HEK293 (cell line): Measurements from ENCODE around the gene GNG4.

ENCODE experiments used
- CTCF ChIA-PET: fragments of 350-600 bp; formaldehyde crosslinking; extraction: SDS; loops from one replicate; lab custom pipeline; 2021; ENCODE audit warnings: antibody characterized with exemption; lab: Yijun Ruan, JAX
- POLR2A ChIA-PET: fragments of 300-600 bp; formaldehyde crosslinking; extraction: SDS; loops from one replicate; lab custom pipeline; 2020; ENCODE audit warnings: antibody characterized with exemption, inconsistent platforms; lab: Yijun Ruan, JAX
- H3K27ac ChIP-seq: fragments of 200-500 bp; sonication (Bioruptor generic); 2 replicates; pipeline ENCODE4 v1.5.1; 2014; ENCODE audit warnings: low read depth, low read length, control low read depth, inconsistent platforms; ENCODE audit errors: extremely low read depth
- H3K36me3 ChIP-seq, 2 experiments: fragments of 200-500 bp in 1 of 2; sonication (Bioruptor generic) in 1 of 2; 1 replicate in 1 of 2; 2 replicates in 1 of 2; pipeline ENCODE4 v1.5.1; 2014 to 2017; ENCODE audit warnings: inconsistent platforms in 2 of 2, low read length in 2 of 2; ENCODE audit not compliant: control insufficient read depth in 2 of 2, insufficient read depth in 1 of 2
- H3K4me1 ChIP-seq: fragments of 200-500 bp; sonication (Bioruptor generic); 2 replicates; pipeline ENCODE4 v1.5.1; 2014; ENCODE audit warnings: mild to moderate bottlenecking, low read length, inconsistent platforms; ENCODE audit not compliant: control insufficient read depth, insufficient read depth
- H3K4me3 ChIP-seq: 2 replicates; pipeline ENCODE4 v1.5.1; 2011; ENCODE audit warnings: low read depth, mild to moderate bottlenecking, control low read depth, low read length, moderate library complexity
- H3K9me3 ChIP-seq: fragments of 200-500 bp; sonication (Bioruptor generic); 2 replicates; pipeline ENCODE4 v1.5.1; 2014; ENCODE audit warnings: low read depth, low read length, inconsistent platforms; ENCODE audit not compliant: control insufficient read depth, insufficient read depth
- RBAK ChIP-seq: fragments of 450-650 bp; formaldehyde crosslinking; IDR thresholded peaks from 2 replicates; pipeline ENCODE4 v1.5.1; 2016; ENCODE audit warnings: missing biosample characterization, missing genetic modification characterization
- SP3 ChIP-seq: fragments of 450-650 bp; formaldehyde crosslinking; IDR thresholded peaks from 2 replicates; pipeline ENCODE4 v1.5.1; 2016; ENCODE audit warnings: missing biosample characterization, missing genetic modification characterization
- SP7 ChIP-seq: fragments of 450-650 bp; formaldehyde crosslinking; IDR thresholded peaks from 2 replicates; pipeline ENCODE4 v1.5.1; 2016; ENCODE audit warnings: missing biosample characterization, missing genetic modification characterization
- ZNF112 ChIP-seq: fragments of 450-650 bp; formaldehyde crosslinking; IDR thresholded peaks from 2 replicates; pipeline ENCODE4 v1.5.0; 2017; ENCODE audit warnings: missing biosample characterization, missing genetic modification characterization
- ZNF16 ChIP-seq: fragments of 450-650 bp; formaldehyde crosslinking; IDR thresholded peaks from 2 replicates; pipeline ENCODE4 v1.5.1; 2016; ENCODE audit warnings: low read depth, missing biosample characterization, missing genetic modification characterization
- ZNF174 ChIP-seq: fragments of 450-650 bp; formaldehyde crosslinking; IDR thresholded peaks from 2 replicates; pipeline ENCODE4 v1.5.0; 2017; ENCODE audit warnings: missing biosample characterization, mild to moderate bottlenecking, missing genetic modification characterization
- ZNF184 ChIP-seq: fragments of 450-650 bp; IDR thresholded peaks from 2 replicates; pipeline ENCODE4 v1.5.1; 2018; ENCODE audit warnings: missing biosample characterization, mild to moderate bottlenecking, missing genetic modification characterization
- ZNF223 ChIP-seq: fragments of 450-650 bp; formaldehyde crosslinking; IDR thresholded peaks from 2 replicates; pipeline ENCODE4 v1.5.1; 2016; ENCODE audit warnings: missing biosample characterization, missing genetic modification characterization
- ZNF239 ChIP-seq: fragments of 450-650 bp; formaldehyde crosslinking; IDR thresholded peaks from 2 replicates; pipeline ENCODE4 v1.5.1; 2016; ENCODE audit warnings: missing biosample characterization, missing genetic modification characterization
- ZNF248 ChIP-seq: fragments of 450-650 bp; formaldehyde crosslinking; IDR thresholded peaks from 2 replicates; pipeline ENCODE4 v1.5.1; 2017; ENCODE audit warnings: missing biosample characterization, missing genetic modification characterization
- ZNF404 ChIP-seq: fragments of 450-650 bp; formaldehyde crosslinking; IDR thresholded peaks from 2 replicates; pipeline ENCODE4 v1.5.1; 2017; ENCODE audit warnings: missing biosample characterization, missing genetic modification characterization
- ZNF416 ChIP-seq: fragments of 450-650 bp; formaldehyde crosslinking; IDR thresholded peaks from 2 replicates; pipeline ENCODE4 v1.5.1; 2016; ENCODE audit warnings: missing biosample characterization, missing genetic modification characterization
- ZNF560 ChIP-seq: fragments of 450-650 bp; formaldehyde crosslinking; IDR thresholded peaks from 2 replicates; pipeline ENCODE4 v1.5.1; 2017; ENCODE audit warnings: missing biosample characterization, missing genetic modification characterization, borderline replicate concordance
- ZNF610 ChIP-seq: fragments of 450-650 bp; formaldehyde crosslinking; IDR thresholded peaks from 2 replicates; pipeline ENCODE4 v1.5.1; 2016; ENCODE audit warnings: missing biosample characterization, missing genetic modification characterization, borderline replicate concordance
- ZNF791 ChIP-seq: fragments of 450-650 bp; formaldehyde crosslinking; IDR thresholded peaks from 2 replicates; pipeline ENCODE4 v1.5.1; 2016; ENCODE audit warnings: missing biosample characterization, missing genetic modification characterization
- TF ChIP-seq, protein P1 (sequence below): fragments of 450-650 bp; formaldehyde crosslinking; IDR thresholded peaks from 2 replicates; pipeline ENCODE4 v1.5.1; 2016; ENCODE audit warnings: missing biosample characterization, missing genetic modification characterization
- TF ChIP-seq, protein P2 (sequence below): fragments of 450-650 bp; formaldehyde crosslinking; IDR thresholded peaks from 2 replicates; pipeline ENCODE4 v1.5.1; 2016; ENCODE audit warnings: missing biosample characterization, missing genetic modification characterization
- TF ChIP-seq, protein P3 (sequence below): fragments of 450-650 bp; formaldehyde crosslinking; IDR thresholded peaks from 2 replicates; pipeline ENCODE4 v1.5.1; 2016; ENCODE audit warnings: missing biosample characterization, missing genetic modification characterization, low read depth
- TF ChIP-seq, protein P4 (sequence below): fragments of 450-650 bp; formaldehyde crosslinking; IDR thresholded peaks from 2 replicates; pipeline ENCODE4 v1.5.1; 2016; ENCODE audit warnings: missing biosample characterization, missing genetic modification characterization
- TF ChIP-seq, protein P5 (sequence below): fragments of 450-650 bp; formaldehyde crosslinking; IDR thresholded peaks from 2 replicates; pipeline ENCODE4 v1.5.1; 2017; ENCODE audit warnings: missing biosample characterization, missing genetic modification characterization
- TF ChIP-seq, protein P6 (sequence below): fragments of 450-650 bp; formaldehyde crosslinking; IDR thresholded peaks from 2 replicates; pipeline ENCODE4 v1.5.1; 2016; ENCODE audit warnings: missing biosample characterization, missing genetic modification characterization

GNG4 gene

DNA sequence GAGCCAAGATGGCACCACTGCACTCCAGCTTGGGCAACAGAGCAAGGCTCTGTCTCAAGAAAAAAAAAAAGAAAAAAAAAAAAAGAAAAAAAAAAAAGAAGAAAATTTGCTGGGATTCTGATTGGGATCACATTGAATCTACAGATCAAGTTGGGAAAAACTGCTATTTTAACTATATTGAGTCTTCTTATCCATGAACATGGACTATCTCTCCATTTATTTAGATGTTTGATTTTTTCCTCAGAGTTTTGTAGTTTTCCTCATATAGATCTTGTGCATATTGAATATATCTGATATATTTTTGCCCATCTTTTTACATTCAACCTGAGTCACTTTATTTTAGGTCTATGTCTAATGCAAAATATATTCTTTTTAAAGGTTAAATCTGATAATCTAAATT is 87.0 kb downstream of the GNG4 start:
- TF ChIP-seq, protein P1, sequence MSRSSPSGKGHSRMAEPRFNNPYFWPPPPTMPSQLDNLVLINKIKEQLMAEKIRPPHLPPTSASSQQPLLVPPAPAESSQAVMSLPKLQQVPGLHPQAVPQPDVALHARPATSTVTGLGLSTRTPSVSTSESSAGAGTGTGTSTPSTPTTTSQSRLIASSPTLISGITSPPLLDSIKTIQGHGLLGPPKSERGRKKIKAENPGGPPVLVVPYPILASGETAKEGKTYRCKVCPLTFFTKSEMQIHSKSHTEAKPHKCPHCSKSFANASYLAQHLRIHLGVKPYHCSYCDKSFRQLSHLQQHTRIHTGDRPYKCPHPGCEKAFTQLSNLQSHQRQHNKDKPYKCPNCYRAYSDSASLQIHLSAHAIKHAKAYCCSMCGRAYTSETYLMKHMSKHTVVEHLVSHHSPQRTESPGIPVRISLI (tag by site-specific recombination): 0 out of 2 replicates have a peak, but pooled peaks have one; percentile 17
- TF ChIP-seq ZNF239: no peak
- TF ChIP-seq, protein P2, sequence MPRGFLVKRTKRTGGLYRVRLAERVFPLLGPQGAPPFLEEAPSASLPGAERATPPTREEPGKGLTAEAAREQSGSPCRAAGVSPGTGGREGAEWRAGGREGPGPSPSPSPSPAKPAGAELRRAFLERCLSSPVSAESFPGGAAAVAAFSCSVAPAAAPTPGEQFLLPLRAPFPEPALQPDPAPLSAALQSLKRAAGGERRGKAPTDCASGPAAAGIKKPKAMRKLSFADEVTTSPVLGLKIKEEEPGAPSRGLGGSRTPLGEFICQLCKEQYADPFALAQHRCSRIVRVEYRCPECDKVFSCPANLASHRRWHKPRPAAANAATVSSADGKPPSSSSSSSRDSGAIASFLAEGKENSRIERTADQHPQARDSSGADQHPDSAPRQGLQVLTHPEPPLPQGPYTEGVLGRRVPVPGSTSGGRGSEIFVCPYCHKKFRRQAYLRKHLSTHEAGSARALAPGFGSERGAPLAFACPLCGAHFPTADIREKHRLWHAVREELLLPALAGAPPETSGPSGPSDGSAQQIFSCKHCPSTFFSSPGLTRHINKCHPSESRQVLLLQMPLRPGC (tag by site-specific recombination): no peak
- TF ChIP-seq ZNF248 (tag by site-specific recombination): peak; percentile 95
- TF ChIP-seq ZNF223: no peak
- no peak for TF ChIP-seq ZNF174 (tag by site-specific recombination)
- TF ChIP-seq ZNF610 (tag by site-specific recombination): no peak
- ChIA-PET POLR2A (no interaction called here), CTCF (no interaction called here)
- Histone ChIP-seq H3K27ac (no peak overlapping the region), H3K36me3 (peaks cover 0 to 4% of the 10 kb centered on the region in 2 experiments; a peak in 1 of 3 replicates), H3K4me1 (no peaks in the 10 kb centered on the region), H3K4me3 (no peak overlapping the region), H3K9me3 (no peaks in the 10 kb centered on the region)

DNA sequence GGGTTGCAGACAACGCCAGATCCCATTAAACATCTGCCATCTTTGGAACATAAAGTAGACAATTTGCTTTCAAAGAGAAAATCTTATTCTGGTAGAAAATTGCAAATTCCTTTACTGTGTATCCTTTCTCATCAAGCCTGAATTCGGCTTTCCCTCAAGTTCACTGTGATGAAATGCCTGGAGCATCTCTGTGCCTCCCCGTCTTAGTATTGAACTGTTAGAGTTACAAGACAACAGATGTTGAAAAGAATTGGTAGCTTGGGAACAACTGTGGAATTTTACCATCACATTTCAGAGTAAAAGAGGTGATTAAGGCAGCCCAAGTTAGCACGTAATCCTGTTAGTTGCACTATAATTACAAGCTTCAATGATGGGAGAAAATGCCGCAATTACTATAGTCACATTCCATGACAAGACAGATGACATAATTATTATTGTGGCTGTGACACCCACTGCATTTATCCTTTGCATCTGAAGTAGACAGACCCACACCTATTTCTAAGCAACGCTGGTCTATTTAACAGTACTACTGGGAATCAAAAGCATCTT is 90.9 kb downstream of the GNG4 start:
- H3K4me1 ChIP-seq: no peaks in the 10 kb centered on the region
- H3K4me3 ChIP-seq: no peak overlapping the region
- no peaks in the 10 kb centered on the region for H3K9me3 ChIP-seq
- POLR2A ChIA-PET: no interaction called here
- TF ChIP-seq, protein P3, sequence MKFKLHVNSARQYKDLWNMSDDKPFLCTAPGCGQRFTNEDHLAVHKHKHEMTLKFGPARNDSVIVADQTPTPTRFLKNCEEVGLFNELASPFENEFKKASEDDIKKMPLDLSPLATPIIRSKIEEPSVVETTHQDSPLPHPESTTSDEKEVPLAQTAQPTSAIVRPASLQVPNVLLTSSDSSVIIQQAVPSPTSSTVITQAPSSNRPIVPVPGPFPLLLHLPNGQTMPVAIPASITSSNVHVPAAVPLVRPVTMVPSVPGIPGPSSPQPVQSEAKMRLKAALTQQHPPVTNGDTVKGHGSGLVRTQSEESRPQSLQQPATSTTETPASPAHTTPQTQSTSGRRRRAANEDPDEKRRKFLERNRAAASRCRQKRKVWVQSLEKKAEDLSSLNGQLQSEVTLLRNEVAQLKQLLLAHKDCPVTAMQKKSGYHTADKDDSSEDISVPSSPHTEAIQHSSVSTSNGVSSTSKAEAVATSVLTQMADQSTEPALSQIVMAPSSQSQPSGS (tag by site-specific recombination): peak; percentile 47; the same call in 1 of the 2 replicates
- no peak for TF ChIP-seq ZNF112 (tag by site-specific recombination)
- TF ChIP-seq SP7 (tag by site-specific recombination): peak; percentile 99
- TF ChIP-seq ZNF560: no peak
- H3K27ac ChIP-seq: no peak overlapping the region
- CTCF ChIA-PET: interaction anchor here (0.6 to 3.1 kb wide), 8 partner anchors 10 to 1204 kb away, joined by 3 to 21 read pairs (median 3); no protein-coding TSS in a partner anchor
- peaks cover 0 to 4% of the 10 kb centered on the region in 2 experiments; a peak in 1 of 3 replicates for H3K36me3 ChIP-seq

DNA sequence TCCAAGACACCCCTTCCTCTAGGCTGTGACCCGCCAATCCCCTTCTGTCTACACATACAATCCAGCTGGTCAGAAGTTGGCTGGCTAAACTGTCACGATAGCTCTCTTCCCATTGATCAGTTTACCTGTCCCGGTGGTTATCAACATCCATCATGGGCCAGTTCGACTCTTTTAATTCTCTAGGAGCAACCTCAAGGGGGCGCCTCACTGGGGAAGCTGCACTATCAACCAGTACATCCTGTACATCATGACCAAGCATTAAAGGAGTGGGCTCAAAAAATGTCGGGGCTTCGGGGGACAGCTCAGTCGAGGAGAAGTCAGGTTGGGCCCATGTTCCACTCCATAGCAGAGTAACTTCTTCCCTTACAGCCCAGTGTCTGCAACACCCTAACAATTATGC is 92.1 kb downstream of the GNG4 start:
- no peaks in the 10 kb centered on the region for H3K9me3 ChIP-seq
- POLR2A ChIA-PET: interaction anchor here (1.0 kb wide), 1 partner anchor 52 kb away, joined by 3 read pairs; no protein-coding TSS in a partner anchor
- CTCF ChIA-PET: interaction anchor here (0.6 to 3.1 kb wide), 28 partner anchors 8 to 510 kb away, joined by 3 to 21 read pairs (median 3); no protein-coding TSS in a partner anchor
- no peaks in the 10 kb centered on the region for H3K4me1 ChIP-seq
- no peaks in the 10 kb centered on the region for H3K36me3 ChIP-seq
- no peak overlapping the region for H3K27ac ChIP-seq
- no peak overlapping the region for H3K4me3 ChIP-seq
- TF ChIP-seq ZNF416 (tag by site-specific recombination) (no peak), ZNF184 (tag by site-specific recombination) (no peak), ZNF791 (tag by site-specific recombination) (no peak), RBAK (no peak), ZNF16 (tag by site-specific recombination) (no peak), ZNF404 (tag by site-specific recombination) (no peak), SP3 (tag by site-specific recombination) (no peak)
- TF ChIP-seq, protein P4, sequence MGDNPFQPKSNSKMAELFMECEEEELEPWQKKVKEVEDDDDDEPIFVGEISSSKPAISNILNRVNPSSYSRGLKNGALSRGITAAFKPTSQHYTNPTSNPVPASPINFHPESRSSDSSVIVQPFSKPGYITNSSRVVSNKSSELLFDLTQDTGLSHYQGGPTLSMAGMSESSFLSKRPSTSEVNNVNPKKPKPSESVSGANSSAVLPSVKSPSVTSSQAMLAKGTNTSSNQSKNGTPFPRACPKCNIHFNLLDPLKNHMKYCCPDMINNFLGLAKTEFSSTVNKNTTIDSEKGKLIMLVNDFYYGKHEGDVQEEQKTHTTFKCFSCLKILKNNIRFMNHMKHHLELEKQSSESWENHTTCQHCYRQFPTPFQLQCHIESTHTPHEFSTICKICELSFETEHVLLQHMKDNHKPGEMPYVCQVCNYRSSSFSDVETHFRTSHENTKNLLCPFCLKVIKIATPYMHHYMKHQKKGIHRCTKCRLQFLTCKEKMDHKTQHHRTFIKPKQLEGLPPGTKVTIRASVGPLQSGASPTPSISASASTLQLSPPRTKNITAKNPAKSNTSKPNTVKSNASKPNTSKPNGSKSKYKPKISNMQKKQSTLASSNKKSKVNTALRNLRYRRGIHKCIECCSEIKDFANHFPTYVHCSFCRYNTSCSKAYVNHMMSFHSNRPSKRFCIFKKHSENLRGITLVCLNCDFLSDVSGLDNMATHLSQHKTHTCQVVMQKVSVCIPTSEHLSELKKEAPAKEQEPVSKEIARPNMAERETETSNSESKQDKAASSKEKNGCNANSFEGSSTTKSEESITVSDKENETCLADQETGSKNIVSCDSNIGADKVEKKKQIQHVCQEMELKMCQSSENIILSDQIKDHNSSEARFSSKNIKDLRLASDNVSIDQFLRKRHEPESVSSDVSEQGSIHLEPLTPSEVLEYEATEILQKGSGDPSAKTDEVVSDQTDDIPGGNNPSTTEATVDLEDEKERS (tag by site-specific recombination): no peak
- TF ChIP-seq, protein P5, sequence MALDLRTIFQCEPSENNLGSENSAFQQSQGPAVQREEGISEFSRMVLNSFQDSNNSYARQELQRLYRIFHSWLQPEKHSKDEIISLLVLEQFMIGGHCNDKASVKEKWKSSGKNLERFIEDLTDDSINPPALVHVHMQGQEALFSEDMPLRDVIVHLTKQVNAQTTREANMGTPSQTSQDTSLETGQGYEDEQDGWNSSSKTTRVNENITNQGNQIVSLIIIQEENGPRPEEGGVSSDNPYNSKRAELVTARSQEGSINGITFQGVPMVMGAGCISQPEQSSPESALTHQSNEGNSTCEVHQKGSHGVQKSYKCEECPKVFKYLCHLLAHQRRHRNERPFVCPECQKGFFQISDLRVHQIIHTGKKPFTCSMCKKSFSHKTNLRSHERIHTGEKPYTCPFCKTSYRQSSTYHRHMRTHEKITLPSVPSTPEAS: no peak
- TF ChIP-seq, protein P6, sequence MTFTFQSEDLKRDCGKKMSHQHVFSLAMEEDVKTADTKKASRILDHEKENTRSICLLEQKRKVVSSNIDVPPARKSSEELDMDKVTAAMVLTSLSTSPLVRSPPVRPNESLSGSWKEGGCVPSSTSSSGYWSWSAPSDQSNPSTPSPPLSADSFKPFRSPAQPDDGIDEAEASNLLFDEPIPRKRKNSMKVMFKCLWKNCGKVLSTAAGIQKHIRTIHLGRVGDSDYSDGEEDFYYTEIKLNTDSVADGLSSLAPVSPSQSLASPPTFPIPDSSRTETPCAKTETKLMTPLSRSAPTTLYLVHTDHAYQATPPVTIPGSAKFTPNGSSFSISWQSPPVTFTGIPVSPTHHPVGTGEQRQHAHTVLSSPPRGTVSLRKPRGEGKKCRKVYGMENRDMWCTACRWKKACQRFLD (tag by site-specific recombination): no peak
